ENCODE results near the gene ZCCHC2. TPM values are rescaled to one million over a fixed set of nuclear protein-coding genes. Genes with fewer than 3 reads are reported as not detected.

Gene ZCCHC2
- total and polyA plus RNA-seq, 9 of the 15 experiments (the other 6 are each of a cell fraction or from before 2014, with no cell fraction given) = 1.0 to 9.2 (median 6.0) TPM

DNA sequence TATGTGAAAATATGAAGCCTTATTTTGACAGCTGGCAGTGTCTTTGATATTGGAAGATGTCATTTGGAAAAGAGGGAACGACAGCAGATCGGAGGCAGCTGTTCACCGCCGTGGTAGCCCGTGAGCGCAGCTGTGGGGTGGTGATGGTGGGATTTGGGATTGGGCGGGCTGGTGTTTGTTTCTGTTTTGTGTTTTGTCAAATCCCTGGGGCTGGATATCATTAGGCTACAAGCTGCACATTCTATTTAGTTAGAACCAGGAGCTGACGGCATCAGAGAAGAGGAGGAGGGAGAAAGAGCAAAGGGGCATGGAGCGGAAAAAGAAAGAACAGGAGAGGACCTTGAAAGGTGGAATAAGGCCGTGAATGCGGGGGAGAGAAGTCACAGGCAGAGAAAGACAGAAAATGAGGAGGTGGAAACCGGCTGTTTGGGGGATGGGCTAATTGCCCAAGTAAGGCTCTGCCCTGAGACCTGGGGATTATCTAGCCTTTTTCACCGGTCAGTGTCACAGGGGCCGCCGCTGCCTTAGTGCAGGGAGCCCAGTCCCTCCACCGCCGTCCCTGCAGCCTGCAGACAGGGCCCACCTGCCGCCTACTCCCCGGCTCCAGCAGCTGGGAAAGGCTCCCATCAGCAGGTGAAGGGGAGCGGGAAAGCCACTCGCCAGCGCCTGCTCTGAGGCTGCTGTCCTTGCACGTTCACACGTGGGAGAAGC is 88.0 kb downstream of the ZCCHC2 start (continued):
- TF ChIP-seq, protein P1, sequence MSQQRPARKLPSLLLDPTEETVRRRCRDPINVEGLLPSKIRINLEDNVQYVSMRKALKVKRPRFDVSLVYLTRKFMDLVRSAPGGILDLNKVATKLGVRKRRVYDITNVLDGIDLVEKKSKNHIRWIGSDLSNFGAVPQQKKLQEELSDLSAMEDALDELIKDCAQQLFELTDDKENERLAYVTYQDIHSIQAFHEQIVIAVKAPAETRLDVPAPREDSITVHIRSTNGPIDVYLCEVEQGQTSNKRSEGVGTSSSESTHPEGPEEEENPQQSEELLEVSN (IDR thresholded peaks at IDR 0.05; ENCODE audit: borderline replicate concordance in 1 of 2, extremely low read depth in 1 of 2, insufficient read depth in 1 of 2, insufficient read length in 1 of 2, low read depth in 1 of 2, low read length in 1 of 2, poor library complexity in 1 of 2, severe bottlenecking in 1 of 2) = peak in 1 of 2 experiments; percentile 74
- TF ChIP-seq EGR1 (conservative IDR thresholded peaks at IDR 0.05) (peak; percentile 74), SAFB2 (IDR thresholded peaks at IDR 0.05; ENCODE audit: borderline replicate concordance, low read depth, low read length, severe bottlenecking) (no peak), SETDB1 (IDR thresholded peaks at IDR 0.05; ENCODE audit: low read length) (no peak), HDAC1 (IDR thresholded peaks at IDR 0.05) (peak in 1 of 2 experiments; percentile 41; a peak in 1 of 4 replicates), GABPA (tag; conservative IDR thresholded peaks at IDR 0.05; ENCODE audit: low read depth) (no peak), TSC22D4 (tag; IDR thresholded peaks at IDR 0.05) (no peak), PTRF (tag; IDR thresholded peaks at IDR 0.05) (no peak), ZNF134 (CRISPR knock-in tag; conservative IDR thresholded peaks at IDR 0.05) (peak; percentile 75), SRF (CRISPR knock-in tag; IDR thresholded peaks at IDR 0.05) (0 out of 4 replicates have a peak, but pooled peaks of 1 of the 2 experiments have one; percentile 24)
- TF ChIP-seq, protein P2, sequence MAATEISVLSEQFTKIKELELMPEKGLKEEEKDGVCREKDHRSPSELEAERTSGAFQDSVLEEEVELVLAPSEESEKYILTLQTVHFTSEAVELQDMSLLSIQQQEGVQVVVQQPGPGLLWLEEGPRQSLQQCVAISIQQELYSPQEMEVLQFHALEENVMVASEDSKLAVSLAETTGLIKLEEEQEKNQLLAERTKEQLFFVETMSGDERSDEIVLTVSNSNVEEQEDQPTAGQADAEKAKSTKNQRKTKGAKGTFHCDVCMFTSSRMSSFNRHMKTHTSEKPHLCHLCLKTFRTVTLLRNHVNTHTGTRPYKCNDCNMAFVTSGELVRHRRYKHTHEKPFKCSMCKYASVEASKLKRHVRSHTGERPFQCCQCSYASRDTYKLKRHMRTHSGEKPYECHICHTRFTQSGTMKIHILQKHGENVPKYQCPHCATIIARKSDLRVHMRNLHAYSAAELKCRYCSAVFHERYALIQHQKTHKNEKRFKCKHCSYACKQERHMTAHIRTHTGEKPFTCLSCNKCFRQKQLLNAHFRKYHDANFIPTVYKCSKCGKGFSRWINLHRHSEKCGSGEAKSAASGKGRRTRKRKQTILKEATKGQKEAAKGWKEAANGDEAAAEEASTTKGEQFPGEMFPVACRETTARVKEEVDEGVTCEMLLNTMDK (IDR thresholded peaks at IDR 0.05; ENCODE audit: borderline replicate concordance, insufficient read depth, low read depth, low read length, poor library complexity, severe bottlenecking) = no peak
- TF ChIP-seq, protein P3, sequence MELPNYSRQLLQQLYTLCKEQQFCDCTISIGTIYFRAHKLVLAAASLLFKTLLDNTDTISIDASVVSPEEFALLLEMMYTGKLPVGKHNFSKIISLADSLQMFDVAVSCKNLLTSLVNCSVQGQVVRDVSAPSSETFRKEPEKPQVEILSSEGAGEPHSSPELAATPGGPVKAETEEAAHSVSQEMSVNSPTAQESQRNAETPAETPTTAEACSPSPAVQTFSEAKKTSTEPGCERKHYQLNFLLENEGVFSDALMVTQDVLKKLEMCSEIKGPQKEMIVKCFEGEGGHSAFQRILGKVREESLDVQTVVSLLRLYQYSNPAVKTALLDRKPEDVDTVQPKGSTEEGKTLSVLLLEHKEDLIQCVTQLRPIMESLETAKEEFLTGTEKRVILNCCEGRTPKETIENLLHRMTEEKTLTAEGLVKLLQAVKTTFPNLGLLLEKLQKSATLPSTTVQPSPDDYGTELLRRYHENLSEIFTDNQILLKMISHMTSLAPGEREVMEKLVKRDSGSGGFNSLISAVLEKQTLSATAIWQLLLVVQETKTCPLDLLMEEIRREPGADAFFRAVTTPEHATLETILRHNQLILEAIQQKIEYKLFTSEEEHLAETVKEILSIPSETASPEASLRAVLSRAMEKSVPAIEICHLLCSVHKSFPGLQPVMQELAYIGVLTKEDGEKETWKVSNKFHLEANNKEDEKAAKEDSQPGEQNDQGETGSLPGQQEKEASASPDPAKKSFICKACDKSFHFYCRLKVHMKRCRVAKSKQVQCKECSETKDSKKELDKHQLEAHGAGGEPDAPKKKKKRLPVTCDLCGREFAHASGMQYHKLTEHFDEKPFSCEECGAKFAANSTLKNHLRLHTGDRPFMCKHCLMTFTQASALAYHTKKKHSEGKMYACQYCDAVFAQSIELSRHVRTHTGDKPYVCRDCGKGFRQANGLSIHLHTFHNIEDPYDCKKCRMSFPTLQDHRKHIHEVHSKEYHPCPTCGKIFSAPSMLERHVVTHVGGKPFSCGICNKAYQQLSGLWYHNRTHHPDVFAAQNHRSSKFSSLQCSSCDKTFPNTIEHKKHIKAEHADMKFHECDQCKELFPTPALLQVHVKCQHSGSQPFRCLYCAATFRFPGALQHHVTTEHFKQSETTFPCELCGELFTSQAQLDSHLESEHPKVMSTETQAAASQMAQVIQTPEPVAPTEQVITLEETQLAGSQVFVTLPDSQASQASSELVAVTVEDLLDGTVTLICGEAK (IDR thresholded peaks at IDR 0.05) = no peak
- TF ChIP-seq, protein P3 (CRISPR knock-in tag; IDR thresholded peaks at IDR 0.05) = no peak

All from K562 (cell line).